ENCODE data around the gene ZCRB1. TPM values are rescaled to one million over a fixed set of nuclear protein-coding genes. Genes with fewer than 3 reads are reported as not detected.
"Not testable (repeated sequence)": the region's sequence is repeated elsewhere in the genome, so short reads cannot be mapped to it uniquely, and the experiment has no call there.

ZCRB1 gene
- total RNA-seq, 1 experiment from 2014 or later: 33.6 TPM

GRCh38 chr12:42330097-42330496, 4.2 kb upstream of the ZCRB1 start:
- DNase-seq (ENCODE audit: low read depth): not testable (repeated sequence)

DNA sequence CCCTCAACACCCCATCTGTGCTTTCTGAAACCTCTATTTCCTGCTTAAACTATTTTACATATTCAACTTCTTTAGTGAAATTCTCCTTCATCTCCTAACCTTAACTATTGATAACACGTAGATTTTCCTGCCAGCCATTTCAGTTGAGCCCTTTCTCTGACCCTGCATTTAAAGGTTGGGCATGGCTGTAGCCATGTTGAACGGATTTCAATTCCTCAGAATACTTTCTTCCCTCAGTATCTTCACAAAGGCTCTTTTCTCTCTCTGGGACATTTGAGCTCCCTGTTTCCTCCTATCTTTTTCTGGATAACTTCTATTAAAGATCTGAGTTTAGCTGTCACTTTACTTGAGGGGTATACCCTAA, 1.3 kb upstream of the ZCRB1 start:
- DNase-seq (ENCODE audit: low read depth): no peak

GRCh38 chr12:42326541-42327226, 790 bp upstream of the ZCRB1 start:
- DNase-seq (ENCODE audit: low read depth): peak; percentile 23

DNA sequence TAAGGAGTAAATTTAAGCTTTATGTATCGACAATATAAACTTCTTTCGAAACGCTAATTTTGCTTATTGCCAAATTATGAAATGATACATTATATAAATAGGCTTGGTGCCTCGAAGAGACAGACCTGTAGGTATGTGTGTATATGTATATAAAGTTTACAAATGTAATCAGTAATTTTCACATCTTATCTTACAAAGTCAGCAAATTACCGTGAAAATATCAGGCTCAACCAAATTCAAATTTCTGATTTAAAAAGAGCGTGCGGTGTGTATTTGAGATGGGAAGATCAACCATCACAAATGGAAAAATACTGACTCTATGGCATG, 605 bp downstream of the ZCRB1 start:
- no peak for DNase-seq (ENCODE audit: low read depth)

GRCh38 chr12:42323856-42324255, 2.0 kb downstream of the ZCRB1 start:
- no peak for DNase-seq (ENCODE audit: low read depth)

DNA sequence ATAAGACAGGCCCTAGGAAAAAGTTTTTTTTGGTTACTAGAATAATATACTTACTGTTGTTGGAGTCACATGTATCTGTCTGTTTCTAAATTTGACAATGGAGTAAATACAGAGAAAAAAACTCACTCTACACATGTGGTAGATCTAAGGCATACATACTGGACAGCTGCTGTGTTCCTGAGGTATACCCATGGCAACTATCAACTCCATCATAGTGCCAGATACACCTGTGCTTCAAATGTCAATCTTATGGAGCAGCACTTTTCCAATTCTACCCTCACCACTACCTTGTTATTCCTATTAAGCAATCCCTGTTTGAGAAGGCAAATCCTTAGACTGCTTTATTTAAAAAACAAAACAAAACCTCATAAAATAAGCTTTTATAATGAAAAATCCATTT, 3.3 kb downstream of the ZCRB1 start:
- no peak for DNase-seq (ENCODE audit: low read depth)

DNA sequence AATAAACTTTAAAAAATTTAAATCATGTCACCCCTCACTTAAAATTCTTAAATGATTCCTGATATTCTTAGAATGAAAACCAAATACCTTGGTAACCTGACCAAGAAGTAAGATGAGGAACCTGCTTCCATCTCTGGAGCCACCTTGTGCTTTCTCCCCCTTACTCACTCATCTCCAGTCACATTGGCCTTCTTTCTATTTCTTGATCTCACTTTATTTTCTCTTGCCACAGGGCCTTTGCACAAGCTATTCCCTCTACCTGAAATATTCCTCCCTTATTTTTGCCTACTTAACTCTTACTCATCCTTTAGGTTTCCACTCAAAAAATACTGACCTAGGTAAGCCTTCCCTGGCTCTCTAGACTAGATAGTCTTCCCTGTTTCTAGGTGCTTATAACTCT, 5.1 kb downstream of the ZCRB1 start:
- DNase-seq (ENCODE audit: low read depth): no peak

- DNase-seq (ENCODE audit: low read depth): no peak
Observed at GRCh38 chr12:42315108-42315507, 10.8 kb downstream of the ZCRB1 start.

GRCh38 chr12:42309996-42310395, 15.9 kb downstream of the ZCRB1 start:
- no peak for DNase-seq (ENCODE audit: low read depth)

DNA sequence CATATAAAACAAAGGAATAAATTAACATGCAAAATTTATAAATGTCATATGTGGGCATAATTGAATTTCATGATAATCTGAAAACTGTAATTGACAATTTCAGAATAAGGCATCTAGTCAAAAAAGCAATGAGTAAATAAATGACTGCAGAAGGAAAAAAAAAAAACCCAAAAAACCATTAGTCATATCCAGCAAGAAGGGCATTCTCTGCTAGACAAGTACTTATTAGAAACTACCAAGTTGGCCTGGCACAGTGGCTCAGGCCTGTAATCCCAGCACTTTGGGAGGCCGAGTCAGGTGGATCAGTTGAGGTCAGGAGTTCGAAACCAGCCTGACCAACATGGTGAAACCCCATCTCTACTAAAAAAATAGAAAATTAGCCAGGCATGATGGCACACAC, 17.5 kb downstream of the ZCRB1 start:
- DNase-seq (ENCODE audit: low read depth): no peak

GRCh38 chr12:42306297-42306696, 19.6 kb downstream of the ZCRB1 start:
- no peak for DNase-seq (ENCODE audit: low read depth)

GRCh38 chr12:42299392-42300308, 26.2 kb downstream of the ZCRB1 start:
- DNase-seq (ENCODE audit: low read depth): peak; percentile 66

GRCh38 chr12:42298887-42299286, 27.0 kb downstream of the ZCRB1 start:
- DNase-seq (ENCODE audit: low read depth): no peak

DNA sequence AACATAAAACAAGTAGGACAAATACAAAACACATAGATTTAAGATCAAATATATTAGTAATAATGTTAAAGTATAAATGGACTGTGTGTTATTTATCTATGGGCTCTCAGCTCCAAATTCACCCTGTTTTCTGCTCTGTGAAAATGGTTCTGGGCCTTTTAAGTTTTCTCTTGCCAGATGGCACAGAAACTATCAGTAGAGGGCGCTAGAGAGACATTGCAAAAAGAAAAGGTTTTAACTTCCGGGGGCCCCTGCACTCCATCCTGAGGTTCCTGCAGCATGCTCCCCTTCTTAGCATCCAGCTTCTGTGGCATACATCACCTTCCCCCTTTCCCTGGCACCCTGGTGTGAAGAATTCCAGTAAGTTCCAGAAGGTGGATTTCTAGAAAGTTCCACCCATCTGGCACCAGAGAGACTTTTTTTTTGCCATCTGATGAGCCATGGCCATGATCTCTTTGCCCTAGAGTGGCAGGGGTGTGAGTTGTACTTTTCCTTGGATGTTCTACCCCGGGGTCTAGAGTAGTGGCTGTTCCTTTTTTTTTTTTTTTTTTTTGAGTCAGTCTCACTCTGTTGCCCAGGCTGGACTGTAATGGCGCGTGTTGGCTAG, 29.3 kb downstream of the ZCRB1 start:
- DNase-seq (ENCODE audit: low read depth): no peak

DNA sequence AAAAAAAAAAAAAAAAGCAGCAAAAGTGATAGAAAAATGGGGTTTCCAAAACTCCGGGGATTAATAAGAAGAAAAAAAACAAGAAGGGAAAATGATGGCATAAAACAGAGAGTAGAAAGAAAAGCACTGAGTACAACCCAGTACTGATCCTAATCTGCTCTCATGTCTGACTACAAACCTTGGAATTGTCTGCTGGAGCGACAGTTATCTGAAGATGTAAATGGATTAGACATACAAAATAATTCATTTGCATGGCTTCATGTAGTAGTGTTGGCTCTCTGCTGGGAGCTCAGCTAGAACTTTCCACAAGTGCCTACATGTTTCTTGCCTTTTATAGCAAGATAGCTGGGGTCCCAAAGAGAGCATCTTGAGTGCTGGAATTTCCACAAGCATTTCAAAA, 34.2 kb downstream of the ZCRB1 start:
- no peak for DNase-seq (ENCODE audit: low read depth)

GRCh38 chr12:42288544-42288943, 37.4 kb downstream of the ZCRB1 start:
- DNase-seq (ENCODE audit: low read depth): no peak

GRCh38 chr12:42286741-42287140, 39.2 kb downstream of the ZCRB1 start:
- DNase-seq (ENCODE audit: low read depth): no peak

DNA sequence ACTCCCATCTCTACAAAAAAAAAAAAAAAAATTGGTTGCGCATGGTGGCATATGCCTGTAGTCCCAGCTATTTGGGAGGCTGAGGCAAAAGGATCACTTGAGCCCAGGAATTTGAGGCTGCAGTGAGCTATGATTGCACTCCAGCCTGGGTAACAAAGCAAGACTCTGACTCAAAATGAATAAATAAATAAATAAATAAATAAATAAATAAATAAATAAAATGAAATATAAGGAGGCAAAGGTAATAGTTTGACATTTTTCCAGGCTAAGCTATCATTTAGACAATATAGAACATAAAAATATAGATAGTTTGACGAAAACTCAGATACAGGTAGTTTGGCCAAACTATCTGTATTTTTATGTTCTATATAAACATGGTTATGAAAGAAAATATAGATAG, 40.5 kb downstream of the ZCRB1 start:
- DNase-seq (ENCODE audit: low read depth): no peak

GRCh38 chr12:42284876-42285275, 41.0 kb downstream of the ZCRB1 start:
- DNase-seq (ENCODE audit: low read depth): no peak

DNA sequence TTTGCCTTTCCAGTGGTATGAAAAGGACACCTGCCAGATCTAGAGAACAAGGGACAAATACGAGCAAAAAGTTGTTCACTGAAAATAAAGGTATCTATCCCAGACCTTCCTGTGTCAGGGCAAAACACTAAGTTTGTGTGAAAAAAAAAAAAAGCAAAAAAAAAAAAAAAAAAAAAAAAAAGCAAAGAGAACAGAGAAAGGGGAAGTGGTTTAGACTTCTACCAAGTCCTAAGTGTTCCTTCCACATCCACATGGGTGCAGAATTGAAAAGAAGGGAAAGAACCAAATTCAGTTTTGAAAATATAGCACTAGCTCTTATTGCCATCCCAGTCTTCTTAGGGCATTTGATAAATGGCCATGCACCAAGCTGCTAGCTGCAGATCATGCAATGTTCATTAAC, 41.7 kb downstream of the ZCRB1 start:
- no peak for DNase-seq (ENCODE audit: low read depth)

DNA sequence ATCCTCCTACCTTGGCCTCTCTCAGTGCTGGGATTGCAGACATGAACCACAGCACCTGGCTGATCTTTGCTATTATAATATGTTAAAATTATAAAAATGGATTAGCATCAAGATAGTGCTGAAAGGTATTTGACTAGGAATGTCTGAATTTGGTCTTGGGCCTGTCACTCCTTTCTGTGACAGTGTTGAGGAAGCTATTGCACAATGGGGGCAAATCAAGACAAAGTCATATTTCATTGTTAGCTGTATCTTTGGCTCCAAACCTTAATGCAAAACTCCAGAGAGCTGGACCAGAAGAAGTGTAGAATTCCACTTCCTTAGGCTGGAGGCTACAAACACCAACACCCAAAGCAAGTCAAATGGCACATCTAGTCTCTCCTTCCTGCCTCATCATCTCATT, 42.2 kb downstream of the ZCRB1 start:
- DNase-seq (ENCODE audit: low read depth): no peak

DNA sequence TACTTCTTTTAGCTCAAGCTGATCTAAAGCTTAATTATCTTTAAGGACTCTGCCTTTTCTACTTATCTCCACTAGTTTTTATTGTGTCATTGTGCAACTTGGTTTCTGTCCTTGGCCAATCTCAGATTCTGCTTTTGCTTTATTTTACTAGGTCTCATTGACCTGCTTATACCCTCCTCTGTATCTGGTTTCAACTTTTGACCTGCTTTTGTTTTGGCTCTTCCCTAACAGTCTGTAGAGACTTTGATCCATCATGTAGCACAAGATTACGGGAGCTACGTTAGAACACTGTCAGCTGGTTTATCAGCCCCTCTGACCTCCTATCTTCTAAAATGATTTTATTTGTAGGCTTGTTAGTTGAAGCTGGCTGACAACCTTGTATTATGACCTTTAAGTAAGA, 43.6 kb downstream of the ZCRB1 start:
- DNase-seq (ENCODE audit: low read depth): no peak

DNA sequence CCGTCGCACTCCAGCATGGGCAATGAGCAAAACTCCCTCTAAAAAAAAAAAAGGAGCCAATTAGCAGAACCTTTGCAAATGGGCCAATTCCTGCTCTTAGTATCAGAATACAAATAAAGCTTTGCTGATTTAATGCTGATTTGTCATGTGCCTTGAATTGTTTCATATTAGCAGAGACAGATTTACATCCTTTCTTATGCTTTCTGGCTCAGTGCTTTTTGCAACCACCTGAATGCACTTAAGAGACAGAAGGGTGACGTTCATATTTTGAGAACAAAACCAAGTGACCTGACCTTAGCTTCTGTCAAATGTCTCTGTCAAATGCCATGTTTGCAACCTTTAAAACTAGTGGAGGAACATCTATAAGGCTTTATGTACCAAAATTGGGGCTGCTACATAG, 44.0 kb downstream of the ZCRB1 start:
- no peak for DNase-seq (ENCODE audit: low read depth)

Measured in LHCN-M2 (cell line).